ENCODE results near the gene GLI1. TPM values are rescaled to one million over a fixed set of nuclear protein-coding genes. Genes with fewer than 3 reads are reported as not detected.

Gene GLI1
- total and polyA plus RNA-seq, 8 donors = 1.9 to 38.3 (median 30.0) TPM

GRCh38 chr12:57473886-57474285 lies 14.3 kb downstream of the GLI1 start:
- Histone ChIP-seq H3K9me3 (no peaks in the 10 kb centered on the region), H3K36me3 (peaks cover 0 to 66% of the 10 kb centered on the region in 2 donors), H3K27me3 (peaks cover 24 to 60% of the 10 kb centered on the region in 2 donors), H3K4me3 (no peak overlapping the region), H3K4me1 (peaks cover 0 to 62% of the 10 kb centered on the region in 2 donors), H3K27ac (no peak overlapping the region)
- TF ChIP-seq CTCF (IDR thresholded peaks at IDR 0.05) = no peak
- no peak for ATAC-seq
- no peak for DNase-seq
- intact Hi-C loops (cut with DNase I) = no loop called here

- Histone ChIP-seq H3K4me3 (no peak overlapping the region), H3K4me1 (peaks cover 0 to 65% of the 10 kb centered on the region in 2 donors), H3K27me3 (peaks cover 24 to 58% of the 10 kb centered on the region in 2 donors), H3K36me3 (peaks cover 0 to 61% of the 10 kb centered on the region in 2 donors), H3K27ac (no peak overlapping the region), H3K9me3 (no peaks in the 10 kb centered on the region)
- DNase-seq (no peak), ATAC-seq (no peak)
- no peak for TF ChIP-seq CTCF (IDR thresholded peaks at IDR 0.05)
- intact Hi-C loops (cut with DNase I) = no loop called here
Observed at GRCh38 chr12:57474430-57474829, 14.8 kb downstream of the GLI1 start.

GRCh38 chr12:57474862-57475261 lies 15.3 kb downstream of the GLI1 start:
- Histone ChIP-seq H3K36me3 (peaks cover 0 to 56% of the 10 kb centered on the region in 2 donors), H3K4me1 (peaks cover 0 to 65% of the 10 kb centered on the region in 2 donors), H3K9me3 (no peaks in the 10 kb centered on the region), H3K27me3 (peaks cover 24 to 55% of the 10 kb centered on the region in 2 donors), H3K27ac (no peak overlapping the region), H3K4me3 (peak overlapping the region in 1 of 2 donors; percentile 64)
- ATAC-seq = no peak
- no peak for DNase-seq
- no peak for TF ChIP-seq CTCF (IDR thresholded peaks at IDR 0.05)
- intact Hi-C loops (cut with DNase I) = no loop called here

- Histone ChIP-seq H3K4me3 (peak overlapping the region; percentile 9 to 64), H3K4me1 (peaks cover 0 to 65% of the 10 kb centered on the region in 2 donors), H3K27ac (peak overlapping the region in 1 of 2 donors; percentile 95), H3K9me3 (no peaks in the 10 kb centered on the region), H3K27me3 (peaks cover 24 to 53% of the 10 kb centered on the region in 2 donors), H3K36me3 (peaks cover 0 to 50% of the 10 kb centered on the region in 2 donors)
- intact Hi-C loops (cut with DNase I) = no loop called here
- no peak for TF ChIP-seq CTCF (IDR thresholded peaks at IDR 0.05)
- ATAC-seq = peak; percentile 35
- DNase-seq = peak in 2 of 4 donors; percentile 56 to 86
Observed at GRCh38 chr12:57475271-57476161, 15.9 kb downstream of the GLI1 start.

Measured in left lung (tissue), 10 donors.